Measurements from ENCODE around the gene RPUSD3. TPM values are rescaled to one million over a fixed set of nuclear protein-coding genes. Genes with fewer than 3 reads are reported as not detected.

Gene RPUSD3
- total and polyA plus RNA-seq, 2 experiments from 2014 or later, result 32.6 to 38.3 TPM

DNA sequence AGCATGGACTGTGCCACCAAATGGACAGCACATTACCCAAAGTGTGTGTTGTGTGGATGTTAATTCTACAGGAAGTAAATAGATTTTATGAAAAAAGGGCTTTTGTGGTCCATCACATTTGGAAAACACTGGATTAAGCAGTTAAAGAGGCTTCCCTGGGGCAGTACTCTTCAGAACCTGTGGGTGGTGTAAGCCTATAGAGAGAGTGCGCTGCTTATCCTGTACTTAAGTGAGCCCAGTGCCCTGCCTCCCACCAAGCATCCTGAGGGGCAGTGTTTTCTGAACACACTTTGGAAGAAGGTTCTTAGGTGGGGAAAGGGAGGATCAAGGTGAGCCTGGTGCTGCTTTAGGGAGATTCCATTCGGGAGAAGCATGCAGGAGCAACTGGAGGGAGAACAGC lies 22.9 kb downstream of the RPUSD3 start:
- Histone ChIP-seq H3K4me3 (no peak overlapping the region), H3K27ac (no peak overlapping the region), H3K27me3 (replicated peaks; ENCODE audit: insufficient read depth) (no peaks in the 10 kb centered on the region), H3K4me2 (ENCODE audit: unreplicated experiment) (no peak overlapping the region), H3K79me2 (ENCODE audit: insufficient read depth) (no peaks in the 10 kb centered on the region), H3K36me3 (ENCODE audit: low read depth) (peaks cover 3% of the 10 kb centered on the region; the same call in 1 of the 2 replicates), H3K4me1 (ENCODE audit: insufficient read depth) (no peaks in the 10 kb centered on the region), H3F3A (ENCODE audit: insufficient read depth) (no peaks in the 10 kb centered on the region), H3K9ac (no peak overlapping the region), H3K9me2 (ENCODE audit: insufficient read depth) (no peaks in the 10 kb centered on the region), H4K20me1 (ENCODE audit: insufficient read depth) (no peaks in the 10 kb centered on the region), H2AFZ (no peak overlapping the region), H3K9me3 (ENCODE audit: low read depth) (no peaks in the 10 kb centered on the region)
- peak; percentile 31 for DNase-seq
- in situ Hi-C loops (cut with MboI), result no loop called here
- TF ChIP-seq EZH2 (IDR thresholded peaks at IDR 0.05; ENCODE audit: insufficient read depth, poor library complexity, severe bottlenecking), result no peak
- TF ChIP-seq EZH2phosphoT487 (IDR thresholded peaks at IDR 0.05; ENCODE audit: insufficient read depth, low read depth), result no peak
- 80 to 89% methylated on average over 2 of the region's 2 CpGs for WGBS, 2 experiments (ENCODE audit: low coverage in 1 of 2, low lambda C conversion rate in 2 of 2, missing lambda C conversion rate in 2 of 2)

DNA sequence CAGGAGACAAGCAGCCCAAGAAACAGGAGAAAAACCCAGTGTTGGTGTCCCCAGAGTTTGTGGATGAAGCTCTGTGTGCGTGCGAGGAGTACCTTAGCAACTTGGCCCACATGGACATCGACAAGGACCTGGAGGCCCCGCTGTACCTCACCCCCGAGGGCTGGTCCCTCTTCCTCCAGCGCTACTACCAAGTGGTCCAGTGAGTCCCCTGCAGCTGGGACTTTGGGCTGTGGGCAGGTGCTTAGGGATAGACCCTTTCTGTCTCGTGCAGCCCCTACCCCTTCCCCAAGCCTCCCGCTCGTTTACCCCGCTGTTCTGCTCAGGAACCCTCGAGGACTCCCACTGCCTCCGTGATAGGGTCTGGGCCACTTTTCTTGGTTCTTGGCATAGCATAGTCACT lies 23.3 kb downstream of the RPUSD3 start:
- H3K9me3 ChIP-seq (ENCODE audit: low read depth), result no peaks in the 10 kb centered on the region
- H3K9ac ChIP-seq, result no peak overlapping the region
- in situ Hi-C loops (cut with MboI), result no loop called here
- 90 to 92% methylated on average over 11 to 12 of the region's 12 CpGs for WGBS, 2 experiments (ENCODE audit: low coverage in 1 of 2, low lambda C conversion rate in 2 of 2, missing lambda C conversion rate in 2 of 2)
- peaks cover 3% of the 10 kb centered on the region; the same call in 1 of the 2 replicates for H3K36me3 ChIP-seq (ENCODE audit: low read depth)
- no peak overlapping the region for H3K4me2 ChIP-seq (ENCODE audit: unreplicated experiment)
- no peaks in the 10 kb centered on the region for H3K4me1 ChIP-seq (ENCODE audit: insufficient read depth)
- DNase-seq, result no peak
- H2AFZ ChIP-seq, result no peak overlapping the region
- no peaks in the 10 kb centered on the region for H3K79me2 ChIP-seq (ENCODE audit: insufficient read depth)
- H3K27me3 ChIP-seq (replicated peaks; ENCODE audit: insufficient read depth), result no peaks in the 10 kb centered on the region
- no peaks in the 10 kb centered on the region for H3F3A ChIP-seq (ENCODE audit: insufficient read depth)
- TF ChIP-seq EZH2phosphoT487 (IDR thresholded peaks at IDR 0.05; ENCODE audit: insufficient read depth, low read depth) (no peak), EZH2 (IDR thresholded peaks at IDR 0.05; ENCODE audit: insufficient read depth, poor library complexity, severe bottlenecking) (no peak)
- no peak overlapping the region for H3K4me3 ChIP-seq
- no peaks in the 10 kb centered on the region for H4K20me1 ChIP-seq (ENCODE audit: insufficient read depth)
- no peak overlapping the region for H3K27ac ChIP-seq
- H3K9me2 ChIP-seq (ENCODE audit: insufficient read depth), result no peaks in the 10 kb centered on the region

DNA sequence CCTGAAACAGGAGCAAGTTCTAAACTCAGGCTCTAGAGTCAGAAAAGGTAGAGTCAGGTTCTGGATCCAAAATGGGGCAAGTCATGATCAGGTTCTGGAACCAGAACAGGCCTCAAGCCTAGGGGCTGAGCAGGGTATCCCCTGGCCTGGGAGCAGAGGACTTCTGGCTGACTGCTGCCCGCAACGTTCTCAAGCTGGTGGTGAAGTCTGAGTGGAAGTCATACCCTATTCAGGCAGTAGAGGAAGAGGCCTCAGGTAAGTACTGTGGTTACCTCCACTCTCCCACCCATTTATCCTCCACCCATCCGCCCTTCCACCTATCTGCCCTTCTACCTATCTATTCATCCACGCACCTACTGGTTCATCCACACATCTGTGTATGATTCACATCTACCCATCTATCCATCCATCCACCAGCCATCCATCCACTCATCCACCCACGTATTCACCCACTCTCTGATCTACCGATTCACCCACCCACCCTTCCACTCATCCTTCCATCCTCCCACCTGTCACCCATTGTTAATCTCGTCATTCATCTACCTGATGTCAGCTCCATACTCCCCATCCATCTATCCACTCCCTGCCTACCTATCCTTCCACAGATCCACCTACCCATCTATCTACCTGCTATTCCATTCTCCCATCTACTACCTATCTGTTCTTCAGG lies 25.0 kb downstream of the RPUSD3 start:
- no peak overlapping the region for H2AFZ ChIP-seq
- TF ChIP-seq EZH2 (IDR thresholded peaks at IDR 0.05; ENCODE audit: insufficient read depth, poor library complexity, severe bottlenecking), result no peak
- TF ChIP-seq EZH2phosphoT487 (IDR thresholded peaks at IDR 0.05; ENCODE audit: insufficient read depth, low read depth), result no peak
- H3K9me2 ChIP-seq (ENCODE audit: insufficient read depth), result no peaks in the 10 kb centered on the region
- H3K79me2 ChIP-seq (ENCODE audit: insufficient read depth), result no peaks in the 10 kb centered on the region
- H3F3A ChIP-seq (ENCODE audit: insufficient read depth), result no peaks in the 10 kb centered on the region
- H3K4me3 ChIP-seq, result no peak overlapping the region
- peaks cover 3% of the 10 kb centered on the region; the same call in 1 of the 2 replicates for H3K36me3 ChIP-seq (ENCODE audit: low read depth)
- WGBS, 2 experiments (ENCODE audit: low coverage in 1 of 2, low lambda C conversion rate in 2 of 2, missing lambda C conversion rate in 2 of 2), result 93 to 97% methylated on average over 6 to 7 of the region's 7 CpGs
- no peak overlapping the region for H3K27ac ChIP-seq
- no peak for DNase-seq
- no peaks in the 10 kb centered on the region for H4K20me1 ChIP-seq (ENCODE audit: insufficient read depth)
- H3K9me3 ChIP-seq (ENCODE audit: low read depth), result no peaks in the 10 kb centered on the region
- no peak overlapping the region for H3K9ac ChIP-seq
- in situ Hi-C loops (cut with MboI), result no loop called here
- no peaks in the 10 kb centered on the region for H3K27me3 ChIP-seq (replicated peaks; ENCODE audit: insufficient read depth)
- H3K4me2 ChIP-seq (ENCODE audit: unreplicated experiment), result no peak overlapping the region
- H3K4me1 ChIP-seq (ENCODE audit: insufficient read depth), result no peaks in the 10 kb centered on the region

DNA sequence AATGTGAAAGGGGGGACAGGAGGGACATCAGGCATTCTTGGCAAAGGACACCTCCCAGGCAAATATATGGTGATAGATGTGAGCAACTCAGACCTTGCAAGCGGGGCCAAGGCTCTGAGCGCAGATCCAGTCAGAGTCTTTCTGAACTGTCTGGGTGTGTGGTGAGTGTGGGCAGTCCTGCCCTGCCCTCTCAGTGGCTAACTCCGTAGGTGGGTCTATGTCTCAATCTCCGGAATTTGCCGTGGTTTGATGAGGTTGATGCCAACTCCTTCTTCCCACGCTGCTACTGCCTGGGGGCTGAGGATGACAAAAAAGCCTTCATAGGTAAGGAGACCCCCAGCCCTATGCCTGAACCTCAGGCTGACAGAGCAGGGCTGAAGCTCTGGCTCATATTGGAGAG lies 26.4 kb downstream of the RPUSD3 start:
- no peaks in the 10 kb centered on the region for H3F3A ChIP-seq (ENCODE audit: insufficient read depth)
- H3K4me1 ChIP-seq (ENCODE audit: insufficient read depth), result no peaks in the 10 kb centered on the region
- H2AFZ ChIP-seq, result no peak overlapping the region
- no peak overlapping the region for H3K4me3 ChIP-seq
- H3K36me3 ChIP-seq (ENCODE audit: low read depth), result peaks cover 3% of the 10 kb centered on the region; the same call in 1 of the 2 replicates
- no peak overlapping the region for H3K9ac ChIP-seq
- H3K9me2 ChIP-seq (ENCODE audit: insufficient read depth), result no peaks in the 10 kb centered on the region
- H3K27me3 ChIP-seq (replicated peaks; ENCODE audit: insufficient read depth), result no peaks in the 10 kb centered on the region
- H4K20me1 ChIP-seq (ENCODE audit: insufficient read depth), result no peaks in the 10 kb centered on the region
- TF ChIP-seq EZH2 (IDR thresholded peaks at IDR 0.05; ENCODE audit: insufficient read depth, poor library complexity, severe bottlenecking), result no peak
- in situ Hi-C loops (cut with MboI), result no loop called here
- no peaks in the 10 kb centered on the region for H3K9me3 ChIP-seq (ENCODE audit: low read depth)
- peak; percentile 23 for DNase-seq
- 83 to 85% methylated on average over 6 of the region's 6 CpGs for WGBS, 2 experiments (ENCODE audit: low coverage in 1 of 2, low lambda C conversion rate in 2 of 2, missing lambda C conversion rate in 2 of 2)
- no peak overlapping the region for H3K4me2 ChIP-seq (ENCODE audit: unreplicated experiment)
- no peaks in the 10 kb centered on the region for H3K79me2 ChIP-seq (ENCODE audit: insufficient read depth)
- H3K27ac ChIP-seq, result no peak overlapping the region

Measured in GM23248 (cell line).